KMS-11 (cell line): ENCODE measurements around the gene CALD1.

Source experiments
- H2AFZ ChIP-seq: fragments of 200-600 bp; sonication (generic); 2 replicates; pipeline ENCODE4 v1.6.1; 2016; ENCODE audit warnings: antibody characterized with exemption, mixed run types, low read depth
- H3K27ac ChIP-seq: fragments of 200-600 bp; sonication (generic); 2 replicates; pipeline ENCODE4 v1.6.1; 2016; ENCODE audit warnings: mild to moderate bottlenecking, mixed run types
- H3K27me3 ChIP-seq: fragments of 200-600 bp; sonication (generic); 2 replicates; pipeline ENCODE4 v1.6.1; 2017; ENCODE audit warnings: mild to moderate bottlenecking, low read depth, mixed run types, moderate library complexity; ENCODE audit not compliant: insufficient read depth
- H3K36me3 ChIP-seq: fragments of 200-600 bp; sonication (generic); 2 replicates; pipeline ENCODE4 v1.6.1; 2017; ENCODE audit warnings: mild to moderate bottlenecking, mixed run types; ENCODE audit not compliant: insufficient read depth
- H3K4me1 ChIP-seq: fragments of 200-600 bp; sonication (generic); 2 replicates; pipeline ENCODE4 v1.6.1; 2016; ENCODE audit warnings: mild to moderate bottlenecking, low read depth, mixed run types; ENCODE audit not compliant: poor library complexity, severe bottlenecking
- H3K4me2 ChIP-seq: fragments of 200-600 bp; sonication (generic); 2 replicates; pipeline ENCODE4 v1.7.0; 2016; ENCODE audit warnings: mild to moderate bottlenecking, mixed run types
- H3K4me3 ChIP-seq: fragments of 200-600 bp; sonication (generic); IDR thresholded peaks from 2 replicates; pipeline ENCODE4 v1.6.1; 2017; ENCODE audit warnings: low read depth, low read length, mixed read lengths; ENCODE audit not compliant: insufficient read depth
- H3K79me2 ChIP-seq: fragments of 200-600 bp; sonication (generic); 2 replicates; pipeline ENCODE4 v1.6.1; 2016; ENCODE audit warnings: low read depth, mixed run types; ENCODE audit not compliant: insufficient read depth
- H3K9ac ChIP-seq: fragments of 200-600 bp; sonication (generic); 2 replicates; pipeline ENCODE4 v1.6.1; 2016; ENCODE audit warnings: mild to moderate bottlenecking, mixed run types
- H4K20me1 ChIP-seq: fragments of 200-600 bp; sonication (generic); 2 replicates; pipeline ENCODE4 v1.6.1; 2016; ENCODE audit warnings: mild to moderate bottlenecking, mixed run types; ENCODE audit not compliant: insufficient read depth
- TF ChIP-seq, protein P1 (sequence below): fragments of 200-600 bp; sonication (generic); conservative IDR thresholded peaks from 2 replicates; pipeline ENCODE4 v1.6.1; 2017; ENCODE audit warnings: low read depth, mild to moderate bottlenecking, antibody characterized with exemption, low read length, moderate library complexity, mixed read lengths

The CALD1 gene

DNA sequence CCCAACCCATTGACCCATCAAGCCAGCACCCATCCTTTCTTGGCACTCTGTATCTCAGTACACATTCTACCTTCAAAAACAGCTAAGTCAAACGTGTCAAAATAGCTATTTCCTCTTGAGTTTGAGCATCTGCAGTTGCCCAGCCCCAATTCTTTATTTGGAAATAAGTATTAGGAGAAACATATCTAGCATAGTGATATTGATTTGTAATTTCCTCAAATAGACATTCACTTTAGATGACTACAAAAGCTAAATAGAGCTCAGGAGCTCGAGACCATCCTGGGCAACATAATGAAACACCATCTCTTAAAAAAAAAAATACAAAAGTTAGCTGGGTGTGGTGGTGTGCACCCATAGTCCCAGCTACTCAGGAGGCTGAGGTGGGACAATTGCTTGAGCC lies 147.6 kb downstream of the CALD1 start:
- H4K20me1 ChIP-seq = no peaks in the 10 kb centered on the region
- no peak overlapping the region for H3K9ac ChIP-seq
- H3K4me2 ChIP-seq = no peak overlapping the region
- H3K79me2 ChIP-seq = no peaks in the 10 kb centered on the region
- no peak overlapping the region for H3K27ac ChIP-seq
- H3K4me3 ChIP-seq = no peak overlapping the region
- H2AFZ ChIP-seq = no peak overlapping the region
- TF ChIP-seq, protein P1, sequence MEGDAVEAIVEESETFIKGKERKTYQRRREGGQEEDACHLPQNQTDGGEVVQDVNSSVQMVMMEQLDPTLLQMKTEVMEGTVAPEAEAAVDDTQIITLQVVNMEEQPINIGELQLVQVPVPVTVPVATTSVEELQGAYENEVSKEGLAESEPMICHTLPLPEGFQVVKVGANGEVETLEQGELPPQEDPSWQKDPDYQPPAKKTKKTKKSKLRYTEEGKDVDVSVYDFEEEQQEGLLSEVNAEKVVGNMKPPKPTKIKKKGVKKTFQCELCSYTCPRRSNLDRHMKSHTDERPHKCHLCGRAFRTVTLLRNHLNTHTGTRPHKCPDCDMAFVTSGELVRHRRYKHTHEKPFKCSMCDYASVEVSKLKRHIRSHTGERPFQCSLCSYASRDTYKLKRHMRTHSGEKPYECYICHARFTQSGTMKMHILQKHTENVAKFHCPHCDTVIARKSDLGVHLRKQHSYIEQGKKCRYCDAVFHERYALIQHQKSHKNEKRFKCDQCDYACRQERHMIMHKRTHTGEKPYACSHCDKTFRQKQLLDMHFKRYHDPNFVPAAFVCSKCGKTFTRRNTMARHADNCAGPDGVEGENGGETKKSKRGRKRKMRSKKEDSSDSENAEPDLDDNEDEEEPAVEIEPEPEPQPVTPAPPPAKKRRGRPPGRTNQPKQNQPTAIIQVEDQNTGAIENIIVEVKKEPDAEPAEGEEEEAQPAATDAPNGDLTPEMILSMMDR = no peak
- H3K36me3 ChIP-seq = no peaks in the 10 kb centered on the region
- no peaks in the 10 kb centered on the region for H3K27me3 ChIP-seq
- no peaks in the 10 kb centered on the region for H3K4me1 ChIP-seq

DNA sequence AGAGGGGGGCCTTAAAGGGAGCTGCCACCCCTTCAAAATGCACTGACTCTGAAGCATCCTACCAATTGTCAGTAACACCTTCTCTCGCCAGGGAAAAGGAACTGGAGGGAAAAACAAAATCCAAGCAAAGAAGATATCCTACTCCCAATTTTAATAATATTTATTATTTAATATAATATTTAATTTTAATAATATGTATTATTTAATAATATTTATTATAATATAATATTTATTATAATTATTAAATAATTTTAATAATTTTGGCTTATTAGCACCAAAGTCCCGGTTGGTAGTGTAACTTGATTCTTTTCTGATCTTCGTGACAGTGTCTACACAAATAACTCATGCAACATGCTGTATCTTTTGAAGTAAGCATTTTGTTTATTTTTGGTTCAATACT lies 148.3 kb downstream of the CALD1 start:
- Histone ChIP-seq H3K27ac (no peak overlapping the region), H3K4me2 (no peak overlapping the region), H3K27me3 (no peaks in the 10 kb centered on the region), H4K20me1 (no peaks in the 10 kb centered on the region), H3K36me3 (no peaks in the 10 kb centered on the region), H3K4me3 (no peak overlapping the region), H2AFZ (no peak overlapping the region), H3K79me2 (no peaks in the 10 kb centered on the region), H3K4me1 (no peaks in the 10 kb centered on the region), H3K9ac (no peak overlapping the region)
- TF ChIP-seq, protein P1 = no peak

DNA sequence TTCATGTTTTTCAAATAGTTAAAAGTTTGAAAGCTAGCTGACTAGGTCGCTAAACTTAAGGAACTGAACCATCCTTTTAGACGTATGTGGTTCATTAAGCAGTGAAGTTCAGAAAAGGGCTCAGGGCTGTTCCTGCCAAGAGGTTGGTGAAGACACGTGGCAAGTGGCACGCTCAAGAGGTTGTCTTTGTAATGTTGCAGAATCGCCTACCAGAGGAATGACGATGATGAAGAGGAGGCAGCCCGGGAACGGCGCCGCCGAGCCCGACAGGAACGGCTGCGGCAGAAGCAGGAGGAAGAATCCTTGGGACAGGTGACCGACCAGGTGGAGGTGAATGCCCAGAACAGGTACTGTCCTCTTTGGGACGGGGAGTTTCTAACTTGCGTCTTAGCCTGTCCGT lies 149.1 kb downstream of the CALD1 start:
- Histone ChIP-seq H2AFZ (no peak overlapping the region), H3K36me3 (no peaks in the 10 kb centered on the region)
- TF ChIP-seq, protein P1 = no peak

DNA sequence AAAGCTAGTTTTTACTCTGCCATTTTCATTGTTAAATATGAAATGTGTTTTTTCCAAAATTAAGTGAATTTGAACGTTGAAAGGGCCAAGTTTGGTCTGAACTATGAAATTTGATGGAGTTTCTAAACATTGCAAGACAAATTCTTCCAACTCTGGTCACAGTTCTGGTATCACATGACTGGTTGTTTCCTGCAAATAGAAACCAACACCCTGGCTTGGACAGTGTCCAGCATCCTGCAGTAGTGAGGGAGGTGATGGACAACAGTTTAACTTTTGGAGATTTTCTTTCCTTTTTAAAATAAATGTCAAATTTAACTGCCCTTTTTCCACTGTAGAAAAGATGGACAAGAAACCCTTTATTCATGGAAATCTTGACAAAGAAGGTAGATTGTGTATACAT lies 152.1 kb downstream of the CALD1 start:
- no peak overlapping the region for H3K4me2 ChIP-seq
- H3K27me3 ChIP-seq = no peaks in the 10 kb centered on the region
- H3K4me3 ChIP-seq = no peak overlapping the region
- H3K36me3 ChIP-seq = no peaks in the 10 kb centered on the region
- no peaks in the 10 kb centered on the region for H3K4me1 ChIP-seq
- TF ChIP-seq, protein P1 = no peak
- H2AFZ ChIP-seq = no peak overlapping the region
- H3K79me2 ChIP-seq = no peaks in the 10 kb centered on the region
- H4K20me1 ChIP-seq = no peaks in the 10 kb centered on the region
- H3K9ac ChIP-seq = no peak overlapping the region
- no peak overlapping the region for H3K27ac ChIP-seq

More for the DNA sequence above, 149.1 kb downstream of the CALD1 start:
- no peaks in the 10 kb centered on the region for H3K79me2 ChIP-seq
- H3K27me3 ChIP-seq = no peaks in the 10 kb centered on the region
- no peak overlapping the region for H3K4me2 ChIP-seq
- H3K4me1 ChIP-seq = no peaks in the 10 kb centered on the region
- H3K9ac ChIP-seq = no peak overlapping the region
- H3K4me3 ChIP-seq = no peak overlapping the region
- H3K27ac ChIP-seq = no peak overlapping the region
- no peaks in the 10 kb centered on the region for H4K20me1 ChIP-seq
